Caco-2 (cell line): ENCODE results near the gene SYVN1. TPM values are rescaled to one million over a fixed set of nuclear protein-coding genes. Genes with fewer than 3 reads are reported as not detected.

Source experiments
- BruUV-seq: library from RNA; stranded (reverse); fragments of 400-500 nt; replicated peaks from 2 replicates; lab custom pipeline; 2021; lab: Mats Ljungman, UMichigan
- CTCF ChIA-PET: fragments of 300-600 bp; sonication (Branson Sonifier 250); formaldehyde crosslinking; loops from one replicate; lab custom pipeline; 2022; ENCODE audit warnings: antibody characterized with exemption; lab: Charles Lee
- POLR2A ChIA-PET: fragments of 300-600 bp; sonication (Branson Sonifier 250); formaldehyde crosslinking; loops from one replicate; lab custom pipeline; 2022; ENCODE audit warnings: antibody characterized with exemption; lab: Charles Lee
- DNase-seq, 2 experiments: peaks; one replicate each; pipeline versions ENCODE4 v3.0.0 to v3.0.0-alpha.2; 2020 to 2022
- H3K27me3 ChIP-seq: replicated peaks from 2 replicates; pipeline ENCODE4 v1.6.0; 2011; ENCODE audit warnings: low read length; ENCODE audit not compliant: control insufficient read depth, insufficient read depth
- H3K36me3 ChIP-seq: 2 replicates; pipeline ENCODE4 v1.5.1; 2011; ENCODE audit warnings: low read length; ENCODE audit not compliant: control insufficient read depth, insufficient read depth
- H3K4me1 ChIP-seq: fragments of 250-450 bp; sonication (Bioruptor Pico); 2 replicates; pipeline ENCODE4 v1.5.1; 2020; ENCODE audit warnings: mild to moderate bottlenecking
- H3K4me3 ChIP-seq: 2 replicates; pipeline ENCODE4 v1.5.1; 2011; ENCODE audit warnings: low read depth, mild to moderate bottlenecking, control low read depth, low read length
- H3K9me3 ChIP-seq: fragments of 250-450 bp; sonication (Bioruptor Pico); 2 replicates; pipeline ENCODE4 v1.5.1; 2020; ENCODE audit warnings: mild to moderate bottlenecking, moderate library complexity
- H3K27ac Mint-ChIP-seq: one replicate; pipeline ENCODE4 v1.8.0; 2022; ENCODE audit warnings: mixed read lengths; ENCODE audit not compliant: unreplicated experiment
- H3K27me3 Mint-ChIP-seq: one replicate; pipeline ENCODE4 v1.8.0; 2022; ENCODE audit warnings: mixed read lengths; ENCODE audit not compliant: insufficient read depth, unreplicated experiment
- H3K36me3 Mint-ChIP-seq: one replicate; pipeline ENCODE4 v1.8.0; 2022; ENCODE audit warnings: mild to moderate bottlenecking, mixed read lengths; ENCODE audit not compliant: insufficient read depth, unreplicated experiment
- H3K4me1 Mint-ChIP-seq: one replicate; pipeline ENCODE4 v1.8.0; 2022; ENCODE audit warnings: low read depth, mixed read lengths; ENCODE audit not compliant: unreplicated experiment
- H3K4me3 Mint-ChIP-seq: one replicate; pipeline ENCODE4 v1.8.0; 2022; ENCODE audit warnings: mild to moderate bottlenecking, moderate library complexity, mixed read lengths; ENCODE audit not compliant: unreplicated experiment
- H3K9me3 Mint-ChIP-seq: one replicate; pipeline ENCODE4 v1.8.0; 2022; ENCODE audit warnings: mixed read lengths; ENCODE audit not compliant: unreplicated experiment
- CTCF ChIP-seq, 2 experiments: fragments of 200-600 bp in 1 of 2; IDR thresholded peaks; 1 replicate in 1 of 2; 2 replicates in 1 of 2; pipeline versions ENCODE4 v1.5.1 to v1.8.0; 2011 to 2022; ENCODE audit warnings: antibody characterized with exemption in 1 of 2, control low read depth in 1 of 2, inconsistent platforms in 1 of 2, low read depth in 1 of 2, low read length in 1 of 2, mild to moderate bottlenecking in 1 of 2, moderate library complexity in 1 of 2; ENCODE audit not compliant: insufficient read depth in 1 of 2, severe bottlenecking in 1 of 2, unreplicated experiment in 1 of 2
- intact Hi-C: fragments of 100-400 bp; cut with micrococcal nuclease; formaldehyde crosslinking; loops from one replicate; pipeline ENCODE4 v1.10.0; 2022; ENCODE audit not compliant: unreplicated experiment
- total RNA-seq: library from RNA; stranded (reverse); gene quantifications from 2 replicates; pipeline ENCODE4 v1.2.3, GENCODE V29; 2022

The SYVN1 gene
- total RNA-seq, 1 experiment from 2014 or later = 50.9 TPM

DNA sequence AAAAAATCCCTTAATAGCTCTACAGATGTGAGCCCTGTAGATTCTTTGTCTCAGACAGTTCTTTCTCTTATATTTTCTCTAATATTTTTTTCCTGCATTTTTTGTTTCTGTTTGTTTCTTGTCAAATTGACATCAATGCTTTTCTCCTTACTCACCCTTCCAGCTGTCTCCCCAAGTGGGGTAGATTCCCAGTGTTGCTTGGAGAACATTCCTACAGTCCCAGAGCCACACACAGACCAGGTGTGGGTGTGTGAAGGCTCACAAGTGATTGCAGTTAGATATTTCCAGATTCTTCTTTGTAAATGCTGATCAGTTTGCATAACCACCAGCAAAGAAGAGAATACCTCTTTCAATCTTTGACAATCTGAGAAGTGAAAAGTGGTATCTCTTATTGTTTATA, 30.8 kb downstream of the SYVN1 start:
- Histone ChIP-seq H3K4me1 (no peaks in the 10 kb centered on the region), H3K9me3 (no peaks in the 10 kb centered on the region), H3K4me3 (no peak overlapping the region), H3K36me3 (peaks cover 2% of the 10 kb centered on the region; the same call in 1 of the 2 replicates), H3K27me3 (no peaks in the 10 kb centered on the region)
- Mint-ChIP-seq H3K4me3 (no peak overlapping the region), H3K4me1 (peaks cover 6% of the 10 kb centered on the region), H3K27ac (no peak overlapping the region), H3K36me3 (peaks cover 37% of the 10 kb centered on the region), H3K9me3 (no peaks in the 10 kb centered on the region), H3K27me3 (no peaks in the 10 kb centered on the region)
- intact Hi-C loops = no loop called here
- POLR2A ChIA-PET = no interaction called here
- DNase-seq = no peak
- CTCF ChIA-PET = no interaction called here
- TF ChIP-seq CTCF (IDR thresholded peaks at IDR 0.05; ENCODE audit: insufficient read depth in 1 of 2, low read depth in 1 of 2, low read length in 1 of 2, severe bottlenecking in 1 of 2, unreplicated experiment in 1 of 2) = no peak
- no TSS peak for BruUV-seq

DNA sequence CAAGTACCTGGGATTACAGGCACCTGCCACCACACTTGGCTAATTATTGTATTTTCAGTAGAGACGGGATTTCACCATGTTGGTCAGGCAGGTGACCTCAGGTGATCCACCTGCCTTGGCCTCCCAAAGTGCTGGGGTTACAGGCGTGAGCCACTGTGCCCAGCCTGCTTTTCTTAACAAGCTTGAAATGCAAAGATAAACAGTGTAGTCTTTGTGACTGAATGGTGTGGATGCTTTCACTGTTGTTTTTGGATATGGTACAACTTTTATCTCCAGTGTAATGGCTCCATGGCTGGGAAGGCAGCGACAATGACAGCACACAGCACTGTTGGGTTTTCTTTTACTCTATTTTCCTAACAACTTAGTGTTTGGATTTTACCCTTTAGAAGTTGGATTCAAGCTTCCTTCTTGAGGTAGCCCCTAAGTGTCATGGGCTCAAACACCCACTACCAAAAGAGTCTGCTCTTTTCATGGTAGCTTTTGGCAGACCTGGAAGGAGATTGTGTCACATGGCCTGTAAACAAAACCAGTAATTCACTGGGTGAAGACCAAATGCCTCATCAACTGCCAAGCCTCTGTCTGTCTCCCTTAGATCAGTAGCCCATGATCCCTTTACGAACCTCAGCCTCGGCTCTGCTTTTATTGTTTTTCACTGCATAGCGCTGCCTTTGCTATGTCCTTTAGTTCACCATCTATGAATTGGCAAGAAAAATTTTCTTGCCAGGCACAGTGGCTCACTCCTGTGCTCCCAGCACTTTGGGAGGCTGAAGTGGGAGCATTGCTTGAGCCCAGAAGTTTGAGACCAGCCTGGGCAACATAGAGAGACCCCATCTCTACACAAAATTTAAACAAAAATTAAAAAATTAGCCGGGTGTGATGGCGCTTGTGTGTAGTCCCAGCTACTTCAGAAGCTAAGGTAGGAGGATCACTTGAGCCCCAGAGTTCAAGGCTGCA, 31.9 kb downstream of the SYVN1 start:
- H3K4me3 ChIP-seq = no peak overlapping the region
- no peak overlapping the region for H3K4me3 Mint-ChIP-seq
- peaks cover 37% of the 10 kb centered on the region for H3K36me3 Mint-ChIP-seq
- TF ChIP-seq CTCF (IDR thresholded peaks at IDR 0.05; ENCODE audit: insufficient read depth in 1 of 2, low read depth in 1 of 2, low read length in 1 of 2, severe bottlenecking in 1 of 2, unreplicated experiment in 1 of 2) = no peak
- H3K9me3 ChIP-seq = no peaks in the 10 kb centered on the region
- ChIA-PET CTCF (interaction anchor here (1.2 kb wide), 1 partner anchor 9 kb away, joined by 5 read pairs; the partner anchor contains the start of gene TM7SF2), POLR2A (interaction anchor here (1.1 kb wide), 1 partner anchor 15 kb away, joined by 9 read pairs; the partner anchor contains the start of gene ZNHIT2)
- no peaks in the 10 kb centered on the region for H3K27me3 ChIP-seq
- no peaks in the 10 kb centered on the region for H3K9me3 Mint-ChIP-seq
- peaks cover 2% of the 10 kb centered on the region; the same call in 1 of the 2 replicates for H3K36me3 ChIP-seq
- DNase-seq = no peak
- no peak overlapping the region for H3K27ac Mint-ChIP-seq
- no peaks in the 10 kb centered on the region for H3K27me3 Mint-ChIP-seq
- H3K4me1 Mint-ChIP-seq = peaks cover 6% of the 10 kb centered on the region
- intact Hi-C loops = no loop called here
- BruUV-seq = no TSS peak
- 0 out of 2 replicates have a peak, but pooled peaks cover under 1% of the 10 kb centered on the region for H3K4me1 ChIP-seq

GRCh38 chr11:65100674-65101350, 33.5 kb downstream of the SYVN1 start:
- Mint-ChIP-seq H3K36me3 (peaks cover 31% of the 10 kb centered on the region), H3K27ac (no peak overlapping the region), H3K9me3 (no peaks in the 10 kb centered on the region), H3K4me3 (no peak overlapping the region), H3K27me3 (no peaks in the 10 kb centered on the region), H3K4me1 (peaks cover 9% of the 10 kb centered on the region)
- no TSS peak for BruUV-seq
- Histone ChIP-seq H3K4me1 (peaks cover 7% of the 10 kb centered on the region), H3K4me3 (no peak overlapping the region), H3K36me3 (peaks cover 2% of the 10 kb centered on the region; the same call in 1 of the 2 replicates), H3K9me3 (no peaks in the 10 kb centered on the region), H3K27me3 (no peaks in the 10 kb centered on the region)
- intact Hi-C loops = no loop called here
- ChIA-PET CTCF (interaction anchor here (1.2 kb wide), 1 partner anchor 10 kb away, joined by 5 read pairs; the partner anchor contains the start of gene TM7SF2), POLR2A (interaction anchor here (0.8 kb wide), 1 partner anchor 11 kb away, joined by 3 read pairs; no protein-coding TSS in a partner anchor)
- no peak for DNase-seq
- no peak for TF ChIP-seq CTCF (IDR thresholded peaks at IDR 0.05; ENCODE audit: insufficient read depth in 1 of 2, low read depth in 1 of 2, low read length in 1 of 2, severe bottlenecking in 1 of 2, unreplicated experiment in 1 of 2)
